SU-DHL-6 (cell line): ENCODE measurements around the gene WIZ.

Source experiments
- CTCF ChIP-seq: fragments of 200-600 bp; sonication (generic); IDR thresholded peaks from one replicate; pipeline ENCODE4 v1.5.1; 2017; ENCODE audit warnings: antibody characterized with exemption, mild to moderate bottlenecking, low read length, moderate library complexity; ENCODE audit not compliant: insufficient read depth, poor library complexity, severe bottlenecking
- EZH2phosphoT487 ChIP-seq: fragments of 200-600 bp; sonication (generic), shearing (Covaris generic); conservative IDR thresholded peaks from 2 replicates; pipeline ENCODE4 v1.6.1; 2018; ENCODE audit warnings: mild to moderate bottlenecking, antibody characterized with exemption, low read length, moderate library complexity, mixed read lengths

- no peak for TF ChIP-seq CTCF
- TF ChIP-seq EZH2phosphoT487 = no peak
These were observed 11.2 kb downstream of the WIZ start for GRCh38 chr19:15438577-15438976.
